Activated T-cell treated with anti-CD3 and anti-CD28 coated beads for 48 hours (primary cell): ENCODE measurements around the gene CCNL1.

Source experiments
- DNase-seq: peaks from one replicate; pipeline ENCODE4 v3.0.0-alpha.2; 2020; ENCODE audit warnings: low read depth

The CCNL1 gene

DNA sequence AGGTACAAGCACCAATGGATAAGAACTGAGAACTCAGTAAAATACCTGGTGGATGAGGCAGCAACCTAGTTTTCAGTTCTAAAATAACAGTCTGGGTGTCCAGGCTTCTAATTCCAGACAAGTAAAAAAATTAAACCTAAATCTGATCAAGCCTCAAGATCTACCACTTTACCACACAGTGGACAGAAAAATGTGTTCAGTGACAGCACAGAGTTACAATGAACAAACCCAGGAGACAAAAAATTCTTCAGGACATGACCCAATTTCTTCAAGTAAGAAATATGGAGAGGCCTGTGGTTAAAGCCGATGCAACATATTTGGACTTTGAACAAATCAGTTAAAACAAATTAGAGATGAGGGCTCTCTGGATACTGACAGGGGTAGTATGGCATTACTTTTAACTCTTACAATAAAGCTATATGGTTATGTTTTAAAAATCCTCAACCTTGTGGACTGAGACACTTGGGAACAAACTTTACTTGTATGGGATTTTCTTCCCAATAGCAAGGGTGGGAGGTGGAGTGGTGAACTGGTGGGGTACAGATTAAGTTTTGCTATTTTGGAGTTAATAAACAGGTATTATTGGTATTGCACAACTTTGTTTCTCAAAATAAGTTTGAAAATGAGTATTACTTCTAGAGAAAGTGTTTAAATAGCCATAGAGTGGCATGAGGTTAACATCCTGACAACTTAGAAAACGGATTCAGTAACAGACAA is 14.2 kb downstream of the CCNL1 start:
- DNase-seq, result no peak

DNA sequence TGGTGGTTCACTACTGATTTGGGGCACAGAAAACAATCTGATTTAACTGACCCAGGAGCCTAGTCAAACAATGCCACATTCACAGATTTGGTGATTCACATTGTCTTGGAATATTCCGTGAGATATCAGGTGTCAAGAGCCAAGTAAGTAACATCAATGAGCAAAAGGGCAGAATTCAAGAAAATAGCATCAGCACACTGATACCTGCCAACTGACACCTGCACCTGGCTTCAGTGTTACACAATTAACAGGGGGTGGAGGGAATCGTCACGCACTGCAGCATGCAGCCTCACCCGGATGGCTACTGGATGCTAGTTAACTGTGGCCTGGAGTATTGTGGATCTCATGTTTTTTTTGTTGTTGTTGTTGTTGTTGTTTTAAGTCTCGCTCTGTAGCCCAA is 17.6 kb downstream of the CCNL1 start:
- no peak for DNase-seq

DNA sequence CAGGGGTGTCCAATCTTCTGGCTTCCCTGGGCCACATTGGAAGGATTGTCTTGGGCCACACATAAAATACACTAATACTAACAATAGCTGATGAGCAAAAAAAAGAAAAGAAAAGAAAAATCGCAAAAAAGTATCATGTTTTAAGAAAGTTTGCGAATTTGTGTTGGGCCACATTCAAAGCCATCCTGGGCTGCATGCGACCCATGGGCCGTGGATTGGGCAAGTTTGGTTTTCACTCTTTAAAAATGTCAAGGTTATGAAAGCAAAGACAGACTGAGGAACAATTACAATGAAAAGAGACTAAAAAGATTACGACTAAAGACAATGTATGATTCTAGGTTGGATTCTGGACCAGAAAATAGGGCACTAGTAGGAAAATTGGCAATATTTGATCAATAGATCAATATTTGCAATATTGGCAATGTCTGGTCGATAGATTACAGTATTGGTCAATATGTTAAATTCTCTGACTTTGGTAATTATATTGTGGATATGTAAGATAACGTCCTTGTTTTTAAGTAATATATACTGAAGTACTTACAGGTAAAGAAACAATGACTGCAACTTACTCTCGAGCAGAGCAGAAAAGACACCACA is 19.9 kb downstream of the CCNL1 start:
- DNase-seq, result no peak

DNA sequence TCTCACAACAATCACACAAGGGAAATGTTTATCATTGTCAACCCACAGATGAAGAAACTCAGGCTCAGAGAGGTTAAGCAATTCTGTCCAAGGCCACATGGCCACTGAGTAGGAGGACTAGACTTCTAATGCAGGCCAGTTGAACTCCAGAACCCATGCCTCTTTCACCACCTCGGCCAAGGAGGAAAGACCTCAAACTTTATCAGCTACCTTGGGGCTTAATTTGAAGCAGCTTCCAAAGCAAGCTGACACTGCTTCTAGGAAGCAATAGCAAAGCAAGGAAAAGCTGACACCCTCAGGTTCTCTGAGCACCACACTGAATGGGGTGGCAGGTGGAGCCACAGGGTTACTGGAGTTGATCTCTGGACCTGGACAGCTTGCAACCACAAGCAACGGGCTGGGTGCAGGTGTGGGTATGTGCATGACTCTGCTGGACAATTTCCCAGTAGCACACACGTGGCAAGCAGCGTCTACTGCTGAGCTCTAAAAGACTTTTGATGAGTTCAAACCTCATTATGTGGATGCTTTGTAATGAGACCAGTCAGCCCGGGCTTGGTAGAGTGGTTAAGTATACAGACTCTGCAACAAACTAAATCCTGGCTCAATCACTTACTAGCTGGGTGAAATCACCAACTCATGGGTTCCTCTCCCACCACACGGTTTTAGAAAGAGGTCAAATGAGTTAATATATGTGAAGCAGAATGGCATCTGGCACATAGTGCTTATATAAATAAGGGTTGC is 23.1 kb downstream of the CCNL1 start:
- DNase-seq, result no peak

DNA sequence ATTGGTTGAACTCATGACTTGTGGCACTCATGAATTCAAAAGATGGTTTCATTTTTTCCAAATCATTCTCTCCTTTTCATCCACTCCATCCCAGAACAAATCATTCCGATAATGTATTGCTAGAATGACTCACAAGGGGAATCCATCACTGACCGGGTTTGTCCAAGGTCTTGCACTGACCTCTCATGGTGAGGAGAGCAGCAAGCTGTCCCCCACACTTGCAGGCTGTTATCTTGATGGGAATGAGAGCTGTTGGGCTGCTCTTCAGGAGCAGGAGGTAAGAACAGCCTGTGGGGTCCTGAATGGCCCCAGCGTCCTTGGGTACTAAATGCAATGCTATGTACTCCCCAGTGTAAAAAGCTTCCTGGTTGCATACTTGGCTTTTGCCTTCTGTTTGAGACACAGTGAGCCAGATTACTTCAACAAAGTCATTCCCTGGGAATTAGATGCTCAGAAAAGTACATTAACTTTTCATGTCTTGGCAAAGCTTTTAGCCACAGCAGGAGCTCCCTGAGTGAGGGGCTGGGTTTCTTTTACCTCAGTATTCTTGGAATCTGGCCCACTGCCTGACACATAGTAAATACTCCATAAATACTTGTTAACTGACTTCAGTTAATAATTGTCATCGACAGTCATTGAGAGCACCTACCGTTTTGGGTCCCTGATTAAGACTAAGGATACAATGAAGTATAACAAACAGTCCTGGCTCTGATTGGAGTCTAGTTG is 24.1 kb downstream of the CCNL1 start:
- DNase-seq, result no peak

DNA sequence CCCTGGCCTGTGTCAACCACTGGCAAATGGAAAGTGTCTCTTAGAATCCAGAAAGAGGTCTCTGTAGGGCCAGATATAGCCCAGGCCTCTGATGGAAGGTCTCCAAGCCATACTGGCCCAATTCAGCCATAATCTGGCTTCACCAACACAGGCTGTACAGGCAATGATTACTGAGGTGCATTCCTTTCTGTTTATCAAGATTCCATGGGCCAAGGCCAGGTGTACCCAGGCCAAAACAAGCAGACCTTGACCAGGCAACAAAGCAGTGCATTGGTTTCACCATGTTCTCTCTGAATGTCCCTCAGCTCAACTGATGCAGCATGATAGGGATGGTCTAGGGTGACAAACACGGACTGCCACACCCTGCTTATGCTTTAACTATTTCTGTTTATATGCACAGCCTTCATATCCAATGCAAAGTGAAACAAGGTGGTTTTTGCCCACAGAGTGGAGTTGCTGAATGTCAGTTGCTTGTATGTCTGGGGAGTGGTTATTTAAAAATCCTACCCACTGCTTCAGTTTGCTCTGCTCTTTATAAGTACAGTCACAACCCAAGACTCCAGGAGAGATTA is 25.2 kb downstream of the CCNL1 start:
- no peak for DNase-seq

DNA sequence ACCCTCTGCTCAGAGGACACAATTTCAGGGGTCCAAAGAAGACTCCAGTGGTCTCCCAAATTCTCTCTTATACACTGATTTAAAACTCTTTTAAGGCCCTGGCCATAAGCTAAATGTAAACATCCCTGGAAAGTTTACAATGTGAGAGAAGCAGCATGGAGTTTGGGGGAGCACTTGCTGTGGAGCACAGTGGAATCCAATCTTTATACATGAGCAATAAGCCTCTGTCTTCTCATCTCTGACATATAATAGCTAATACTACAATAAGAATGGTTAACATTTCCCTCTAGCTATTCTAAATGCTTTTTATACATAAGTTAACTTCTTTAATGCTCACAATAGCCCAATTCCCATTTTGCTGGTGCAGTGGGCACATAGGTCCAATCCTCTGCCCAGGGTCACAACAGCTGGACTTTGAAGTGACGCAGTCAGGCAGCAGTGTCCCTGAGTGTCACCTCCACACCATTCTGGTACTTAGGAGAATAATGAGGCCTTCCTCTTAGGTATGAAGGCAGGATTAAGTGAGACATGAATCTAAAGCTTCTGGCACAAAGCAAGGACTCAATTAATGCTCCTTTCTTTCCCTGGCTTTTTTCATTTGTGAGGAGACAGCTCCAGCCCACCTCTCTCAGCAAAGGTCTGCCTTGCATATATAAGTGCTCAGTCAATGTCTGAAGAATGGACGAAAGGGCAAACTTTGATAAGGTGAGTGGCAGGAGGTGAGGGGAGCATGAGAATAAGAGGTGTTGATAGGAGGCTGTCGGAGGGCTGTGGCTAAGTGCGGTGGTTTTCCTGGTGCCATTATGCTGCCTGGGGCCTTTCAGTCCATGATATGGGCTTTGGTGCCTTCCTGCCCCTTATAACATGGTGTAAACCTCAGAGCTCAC is 26.3 kb downstream of the CCNL1 start:
- DNase-seq, result no peak

DNA sequence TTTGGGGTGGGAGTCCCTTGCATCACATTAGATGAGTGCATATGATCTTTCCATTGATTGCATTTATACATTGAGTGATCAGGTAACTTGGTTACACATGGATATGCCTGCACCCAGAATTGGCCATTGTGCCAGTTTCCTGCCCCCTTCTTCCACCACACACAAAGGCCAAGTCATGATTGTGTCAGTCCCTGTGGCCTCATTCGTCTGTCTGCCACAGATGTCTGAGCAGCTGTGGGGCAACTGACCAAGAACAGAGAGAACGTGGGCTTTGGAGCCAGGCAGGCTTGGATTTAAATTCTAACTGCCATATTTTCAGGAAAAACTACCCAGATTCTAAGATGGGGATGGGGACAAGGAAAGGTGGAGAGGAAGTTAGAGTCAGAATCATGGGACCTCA is 27.0 kb downstream of the CCNL1 start:
- no peak for DNase-seq

DNA sequence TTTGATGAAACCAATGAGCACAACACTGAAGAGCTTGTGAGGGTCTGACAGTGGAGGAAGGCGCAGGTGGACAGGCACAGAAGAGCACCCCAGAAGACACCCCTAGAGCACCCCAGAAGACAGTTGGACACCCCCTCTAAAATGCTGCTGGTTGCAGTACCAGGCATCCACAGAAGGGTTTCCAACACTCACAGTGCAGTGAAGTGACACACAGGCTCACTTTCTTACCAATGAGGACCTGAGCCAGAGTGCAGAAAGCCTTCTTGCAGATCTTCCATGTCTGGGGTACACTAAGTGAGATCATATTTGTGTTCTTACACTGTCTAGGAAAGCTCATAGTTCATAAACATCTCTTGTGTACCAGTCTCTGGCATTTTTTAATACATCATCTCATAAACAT is 27.6 kb downstream of the CCNL1 start:
- DNase-seq, result no peak

DNA sequence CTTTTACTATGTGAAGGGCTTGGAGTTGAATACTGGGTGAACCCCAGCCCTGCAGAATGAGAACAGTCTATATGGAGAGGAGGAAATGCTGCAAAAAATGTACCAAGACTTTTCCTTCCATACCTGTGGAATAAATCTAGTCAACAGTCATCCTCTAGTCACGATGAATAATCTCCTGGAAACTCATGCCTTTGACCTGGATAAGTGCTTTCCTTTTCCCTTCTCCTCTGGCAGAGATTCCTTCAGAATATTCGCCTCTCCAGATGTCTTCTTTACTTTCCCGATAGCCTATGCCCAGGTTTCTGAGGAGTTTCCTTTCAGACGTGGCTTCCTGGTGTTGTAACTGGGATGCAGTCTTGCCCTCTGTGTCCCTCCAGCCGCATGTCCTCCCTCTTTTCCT is 28.1 kb downstream of the CCNL1 start:
- no peak for DNase-seq

DNA sequence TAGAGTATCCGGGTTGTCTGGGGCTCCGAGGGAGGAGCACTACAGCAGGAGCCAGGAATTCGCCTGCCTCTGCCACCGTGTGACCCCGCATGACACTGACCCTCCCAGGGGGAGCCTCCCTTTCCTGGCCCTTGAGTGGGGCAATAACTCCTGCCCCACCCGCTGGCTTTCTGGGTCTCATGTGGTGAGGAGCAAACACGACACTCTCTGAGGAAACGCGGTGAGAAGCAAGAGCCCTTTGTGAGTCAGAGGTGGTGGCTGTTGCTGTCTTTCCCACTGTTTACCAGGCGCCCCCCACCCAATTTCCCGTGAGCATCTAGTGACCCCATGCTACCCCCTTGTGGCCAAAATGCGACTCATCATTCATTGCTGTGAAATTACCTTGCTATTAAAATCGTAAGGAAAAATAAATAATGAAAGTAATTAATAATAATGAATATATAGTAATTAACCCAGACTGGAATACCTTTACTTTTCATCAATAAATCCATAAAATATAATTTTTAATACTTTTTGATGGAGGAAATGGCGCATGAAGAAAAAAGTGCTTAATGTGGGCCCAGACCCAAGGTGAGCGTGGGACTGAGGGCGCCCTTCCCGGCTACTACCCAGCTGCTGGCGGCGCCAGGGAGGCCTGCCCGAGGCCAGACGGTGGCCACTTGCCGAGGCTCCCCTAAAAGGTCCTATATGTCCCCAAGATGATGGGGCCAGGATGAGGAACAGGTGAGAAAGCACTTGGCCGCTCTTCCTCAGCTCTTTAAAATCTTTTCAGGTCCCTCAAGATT is 29.3 kb downstream of the CCNL1 start:
- DNase-seq, result peak; percentile 42

DNA sequence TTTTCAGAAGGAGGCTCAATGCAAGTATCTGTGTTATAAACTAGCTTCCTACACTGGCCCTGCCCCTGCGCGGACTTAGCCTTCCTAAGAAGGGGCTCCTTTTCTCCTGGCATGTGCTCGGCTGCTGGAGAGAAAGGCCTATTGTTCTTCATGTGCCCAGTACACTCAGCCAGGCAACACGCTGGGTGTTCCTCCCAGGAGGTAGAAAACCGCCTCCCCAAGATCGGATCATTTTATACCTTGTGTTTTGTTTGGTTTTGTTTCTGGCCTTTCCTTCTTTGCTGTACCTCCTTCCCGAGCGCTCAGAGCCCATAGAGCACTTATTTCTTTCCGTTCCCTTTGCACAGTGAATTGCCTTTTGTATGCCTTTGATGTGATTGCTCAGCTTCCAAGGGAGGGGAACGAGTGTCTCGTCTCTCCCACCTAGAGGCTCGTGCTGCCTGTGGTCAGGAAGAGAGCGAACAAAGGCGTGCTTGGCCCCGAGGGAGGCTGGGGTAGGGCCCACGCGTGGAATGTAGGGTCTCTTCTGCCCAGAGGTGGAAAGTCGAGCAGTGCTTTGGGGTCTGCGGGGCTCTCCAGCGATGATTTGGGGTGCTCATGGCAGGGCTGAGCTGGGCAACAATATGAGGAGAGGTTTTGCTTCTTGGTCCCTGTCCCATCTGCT is 30.0 kb downstream of the CCNL1 start:
- DNase-seq, result peak; percentile 9

DNA sequence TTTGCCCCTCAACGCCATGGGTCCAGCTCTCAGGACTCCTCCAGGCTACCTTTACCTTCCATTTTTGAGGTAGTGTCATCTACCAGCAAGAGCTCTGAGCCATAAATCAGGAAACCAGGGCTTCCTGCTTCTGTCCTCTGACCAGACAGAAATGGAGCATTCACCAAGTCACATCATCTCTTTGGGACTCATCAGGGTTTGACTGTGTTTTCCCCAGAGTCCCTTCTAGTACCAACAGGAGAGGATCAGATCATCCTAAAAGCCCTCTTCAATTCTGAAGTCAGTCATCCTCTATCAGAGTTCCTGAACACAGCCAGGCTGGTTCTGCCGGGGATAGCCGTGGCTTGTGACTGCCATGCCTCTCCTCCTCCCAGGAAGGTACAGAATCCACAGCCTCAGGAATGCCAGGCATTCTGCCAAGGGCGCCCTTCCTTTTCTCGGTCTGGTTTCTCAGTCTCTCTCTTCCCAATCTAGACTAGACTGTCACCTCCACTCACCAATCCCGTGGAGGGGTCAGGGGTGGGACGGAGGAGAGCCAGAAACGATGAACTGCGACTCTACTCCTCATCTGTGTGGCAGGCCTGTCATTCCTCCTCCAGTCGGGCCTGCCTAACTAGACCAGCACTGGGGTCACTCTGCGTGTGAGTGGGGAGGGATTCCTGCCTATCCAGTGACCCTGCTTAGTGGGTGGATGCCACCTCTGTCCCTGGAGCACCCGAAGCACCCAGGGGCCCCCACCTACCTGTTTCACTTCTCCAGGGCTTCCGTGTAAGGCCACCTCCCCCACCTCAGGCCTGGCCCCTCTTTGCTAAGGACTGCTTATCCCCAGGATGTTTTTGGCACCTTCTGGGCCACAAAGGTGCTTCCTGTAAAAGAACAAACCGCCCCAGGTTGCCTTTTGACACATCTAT is 30.9 kb downstream of the CCNL1 start:
- DNase-seq, result peak; percentile 27

DNA sequence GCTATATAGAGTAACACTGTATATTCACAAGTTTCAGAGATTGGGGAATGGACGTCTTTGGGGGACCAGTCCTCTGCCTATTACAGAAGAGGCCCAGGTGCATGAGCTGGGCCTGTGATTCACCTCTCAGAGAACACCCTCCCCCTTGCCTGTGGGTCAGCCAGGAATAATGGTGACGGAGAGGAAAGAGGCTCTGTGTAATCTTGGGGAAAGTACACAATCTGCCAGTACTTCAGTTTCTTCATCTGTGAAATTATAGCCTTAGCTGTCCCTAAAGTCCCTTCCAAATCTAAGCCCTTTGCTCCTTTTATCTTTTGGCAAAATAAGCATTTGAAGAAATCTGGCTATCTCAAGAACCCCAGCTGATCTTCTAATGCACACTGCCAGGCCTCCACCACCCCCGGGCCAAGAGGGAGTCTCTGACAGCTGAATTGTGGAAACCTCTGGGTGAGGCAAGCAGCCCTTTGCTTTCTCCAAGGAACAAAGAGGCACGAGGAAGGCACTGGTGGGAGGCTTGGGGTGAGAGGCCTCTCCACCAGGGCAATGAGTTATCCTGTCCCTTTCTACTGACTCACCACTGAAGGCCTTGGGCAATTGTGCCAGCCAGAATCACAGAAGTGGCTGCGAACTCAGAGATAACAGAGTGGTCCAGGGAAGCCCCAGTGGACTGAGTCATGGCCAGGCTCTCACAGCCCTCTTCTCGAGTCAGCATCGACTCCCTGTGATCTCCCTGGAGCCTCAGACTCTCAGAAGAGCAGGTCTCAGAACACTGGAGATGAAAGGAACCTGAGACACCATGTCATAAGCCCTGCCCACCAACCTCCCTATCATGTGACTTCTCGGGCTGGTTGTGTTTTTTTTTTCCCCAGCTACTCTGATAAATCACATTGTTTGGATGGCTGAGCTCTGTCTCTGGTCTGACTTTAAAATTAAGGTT is 31.8 kb downstream of the CCNL1 start:
- DNase-seq, result peak; percentile 69

DNA sequence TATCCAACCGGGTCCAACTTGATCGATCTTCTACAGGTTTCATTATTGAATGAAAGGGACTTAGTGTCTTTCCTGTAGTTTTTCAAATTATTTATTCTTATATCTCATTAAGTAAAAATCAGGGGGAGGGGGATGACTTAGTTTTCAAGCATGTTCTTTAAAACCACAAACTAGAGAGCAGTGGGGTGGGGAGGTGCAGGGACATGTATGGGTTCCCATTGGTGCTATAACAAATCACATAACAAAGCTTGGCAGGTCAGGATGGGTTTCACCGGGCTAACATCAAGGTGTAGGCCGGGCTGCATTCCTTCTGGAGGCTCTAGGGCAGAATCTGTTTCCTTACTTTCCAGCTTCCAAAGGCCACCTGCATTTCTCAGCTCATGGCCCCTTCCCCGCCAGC is 32.7 kb downstream of the CCNL1 start:
- no peak for DNase-seq

DNA sequence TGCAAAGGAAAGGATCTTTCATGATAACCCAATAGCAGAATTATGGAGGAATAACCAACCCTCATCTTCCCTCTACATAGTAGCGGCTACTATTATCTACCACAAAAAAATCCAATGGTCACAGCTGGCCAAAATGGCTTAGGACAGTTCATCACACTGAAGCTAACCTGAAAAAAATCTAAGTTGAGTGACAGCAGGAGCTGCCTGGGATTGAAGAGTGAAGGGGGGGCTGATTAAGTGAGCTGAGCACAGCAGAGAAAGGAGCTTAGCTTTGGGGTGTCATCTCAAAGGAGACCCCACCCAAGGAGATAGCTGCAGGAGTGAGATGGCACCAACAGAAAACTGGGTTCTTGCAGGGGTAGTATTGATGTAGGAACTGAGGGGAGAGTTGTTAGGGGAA is 33.6 kb downstream of the CCNL1 start:
- DNase-seq, result no peak

DNA sequence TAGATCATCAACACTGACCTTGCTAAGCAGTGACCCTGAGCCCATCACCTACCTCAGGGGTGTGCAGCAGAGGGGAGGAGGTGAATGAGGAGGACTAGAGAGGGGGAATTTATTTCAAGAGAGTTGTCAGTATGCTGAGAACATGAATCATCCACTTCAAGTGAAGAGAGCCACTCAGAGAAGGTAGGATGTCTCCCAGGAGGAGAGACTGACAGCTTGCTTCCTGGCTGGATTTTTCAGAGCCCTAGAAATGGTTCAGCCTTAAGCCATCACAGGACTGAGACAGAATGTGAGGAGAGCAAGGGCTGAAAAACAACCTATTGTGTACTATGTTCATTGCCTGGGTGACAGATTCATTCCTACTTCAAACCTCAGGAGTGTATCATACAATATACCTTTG is 34.8 kb downstream of the CCNL1 start:
- DNase-seq, result no peak

DNA sequence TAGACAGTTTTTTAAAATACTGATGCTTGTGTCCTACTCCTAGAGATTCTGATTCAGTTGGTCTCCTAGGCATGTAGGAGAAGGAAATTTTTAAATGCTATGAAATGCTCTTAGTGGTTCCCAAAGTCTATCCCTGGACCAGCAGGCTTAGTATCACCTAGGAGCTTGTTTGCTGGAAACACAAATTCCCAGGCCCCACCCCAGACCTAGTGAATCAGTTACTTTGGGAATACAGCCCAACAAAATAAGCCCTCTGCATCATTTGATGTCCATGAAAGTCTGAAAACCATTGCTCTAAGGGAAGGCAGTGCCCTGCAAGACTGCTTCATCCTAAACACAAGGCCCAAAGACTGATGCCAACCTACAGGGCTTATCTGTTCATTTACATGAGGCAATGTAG is 36.3 kb downstream of the CCNL1 start:
- DNase-seq, result no peak
